Ovary (tissue), 3 donors: ENCODE results near the gene GMPS.

Experiments
- CTCF ChIP-seq, 3 donors: fragments of 450-650 bp in 2 of 3; fragments of 200-600 bp in 1 of 3; IDR thresholded peaks; one replicate each; pipeline versions ENCODE4 v1.5.1 to v1.8.0; 2016 to 2022; ENCODE audit warnings: antibody characterized with exemption in 3 of 3, mild to moderate bottlenecking in 1 of 3
- POLR2A ChIP-seq: fragments of 450-650 bp; IDR thresholded peaks from one replicate; pipeline ENCODE4 v1.6.1; 2017; ENCODE audit warnings: antibody characterized with exemption, mild to moderate bottlenecking, moderate library complexity
- donor health status: DM: no; HTN: no; CAD: no.

GRCh38 chr3:155972885-155973584 lies 102.6 kb downstream of the GMPS start:
- TF ChIP-seq CTCF (IDR thresholded peaks at IDR 0.05) (no peak), POLR2A (no peak)
